IPS DF 19.7 (cell line): ENCODE data around the gene CSNK2A2.

ENCODE experiments used
- DNase-seq: peaks from one replicate; pipeline ENCODE4 v3.0.0-alpha.2; 2013; ENCODE audit warnings: low read depth, low spot score

CSNK2A2 gene

GRCh38 chr16:58198803-58199411 lies 1.0 kb upstream of the CSNK2A2 start:
- DNase-seq, result no peak

- no peak for DNase-seq
Observed at GRCh38 chr16:58197314-58198012, 443 bp downstream of the CSNK2A2 start.

GRCh38 chr16:58196898-58197313 lies 1.0 kb downstream of the CSNK2A2 start:
- no peak for DNase-seq

GRCh38 chr16:58195771-58196170 lies 2.1 kb downstream of the CSNK2A2 start:
- no peak for DNase-seq

- no peak for DNase-seq
Observed at GRCh38 chr16:58195344-58195743, 2.6 kb downstream of the CSNK2A2 start.

- DNase-seq, result no peak
Observed at GRCh38 chr16:58194790-58195189, 3.1 kb downstream of the CSNK2A2 start.

- no peak for DNase-seq
Observed at GRCh38 chr16:58187665-58188421, 10.1 kb downstream of the CSNK2A2 start.

- DNase-seq, result no peak
Observed at GRCh38 chr16:58187092-58187491, 10.8 kb downstream of the CSNK2A2 start.

GRCh38 chr16:58186176-58186944 lies 11.5 kb downstream of the CSNK2A2 start:
- no peak for DNase-seq

- no peak for DNase-seq
Observed at GRCh38 chr16:58177353-58177710, 20.6 kb downstream of the CSNK2A2 start.

GRCh38 chr16:58176608-58177352 lies 21.1 kb downstream of the CSNK2A2 start:
- no peak for DNase-seq

- DNase-seq, result no peak
Observed at GRCh38 chr16:58170223-58170622, 27.7 kb downstream of the CSNK2A2 start.

GRCh38 chr16:58160855-58161254 lies 37.1 kb downstream of the CSNK2A2 start:
- DNase-seq, result no peak

GRCh38 chr16:58158725-58159124 lies 39.2 kb downstream of the CSNK2A2 start:
- no peak for DNase-seq

GRCh38 chr16:58157951-58158540 lies 39.9 kb downstream of the CSNK2A2 start:
- DNase-seq, result no peak

- no peak for DNase-seq
Observed at GRCh38 chr16:58157239-58157638, 40.7 kb downstream of the CSNK2A2 start.

GRCh38 chr16:58155839-58156238 lies 42.1 kb downstream of the CSNK2A2 start:
- no peak for DNase-seq

- DNase-seq, result no peak
Observed at GRCh38 chr16:58154345-58154744, 43.6 kb downstream of the CSNK2A2 start.

GRCh38 chr16:58152246-58152868 lies 45.5 kb downstream of the CSNK2A2 start:
- no peak for DNase-seq

- DNase-seq, result no peak
Observed at GRCh38 chr16:58148526-58148925, 49.4 kb downstream of the CSNK2A2 start.
